Measurements from ENCODE around the gene PCLAF. TPM values are rescaled to one million over a fixed set of nuclear protein-coding genes. Genes with fewer than 3 reads are reported as not detected.

PCLAF gene
- total and polyA plus RNA-seq, 4 donors = 3.5 to 36.2 (median 6.0) TPM

DNA sequence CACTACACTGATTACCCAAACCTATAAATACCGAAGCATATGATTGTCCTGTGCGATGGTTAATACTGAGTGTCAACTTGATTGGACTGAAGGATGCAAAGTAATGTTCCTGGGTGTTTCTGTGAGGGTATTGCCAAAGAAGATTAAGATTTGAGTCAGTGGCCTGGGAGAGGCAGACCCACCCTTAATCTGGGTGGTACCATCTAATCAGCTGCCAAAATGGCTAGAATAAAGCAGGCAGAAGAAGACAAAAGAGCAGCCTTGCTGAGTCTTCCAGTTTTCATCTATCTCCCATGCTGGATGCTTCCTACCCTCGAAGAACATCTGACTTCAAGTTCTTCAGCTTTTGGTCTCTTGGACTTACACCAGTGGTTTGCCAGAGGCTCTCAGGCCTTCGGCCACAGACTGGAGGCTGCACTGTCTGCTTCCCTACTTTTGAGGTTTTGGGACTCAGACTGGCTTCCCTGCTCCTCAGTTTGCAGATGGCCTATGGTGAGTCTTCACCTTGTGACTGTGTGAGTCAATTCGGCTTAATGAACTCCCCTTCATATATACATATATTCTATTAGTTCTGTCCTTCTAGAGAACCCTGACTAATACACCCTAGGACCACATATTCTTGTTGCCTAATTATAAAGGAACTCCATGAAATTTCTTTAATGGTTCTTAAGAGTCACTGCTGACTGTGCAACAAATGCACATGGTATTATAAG, 56.9 kb downstream of the PCLAF start:
- ATAC-seq (ENCODE audit: insufficient read depth, low FRiP score) = no peak
- TF ChIP-seq, protein P1, sequence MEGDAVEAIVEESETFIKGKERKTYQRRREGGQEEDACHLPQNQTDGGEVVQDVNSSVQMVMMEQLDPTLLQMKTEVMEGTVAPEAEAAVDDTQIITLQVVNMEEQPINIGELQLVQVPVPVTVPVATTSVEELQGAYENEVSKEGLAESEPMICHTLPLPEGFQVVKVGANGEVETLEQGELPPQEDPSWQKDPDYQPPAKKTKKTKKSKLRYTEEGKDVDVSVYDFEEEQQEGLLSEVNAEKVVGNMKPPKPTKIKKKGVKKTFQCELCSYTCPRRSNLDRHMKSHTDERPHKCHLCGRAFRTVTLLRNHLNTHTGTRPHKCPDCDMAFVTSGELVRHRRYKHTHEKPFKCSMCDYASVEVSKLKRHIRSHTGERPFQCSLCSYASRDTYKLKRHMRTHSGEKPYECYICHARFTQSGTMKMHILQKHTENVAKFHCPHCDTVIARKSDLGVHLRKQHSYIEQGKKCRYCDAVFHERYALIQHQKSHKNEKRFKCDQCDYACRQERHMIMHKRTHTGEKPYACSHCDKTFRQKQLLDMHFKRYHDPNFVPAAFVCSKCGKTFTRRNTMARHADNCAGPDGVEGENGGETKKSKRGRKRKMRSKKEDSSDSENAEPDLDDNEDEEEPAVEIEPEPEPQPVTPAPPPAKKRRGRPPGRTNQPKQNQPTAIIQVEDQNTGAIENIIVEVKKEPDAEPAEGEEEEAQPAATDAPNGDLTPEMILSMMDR (IDR thresholded peaks at IDR 0.05; ENCODE audit: control extremely low read depth, extremely low read depth) = no peak
- no peaks in the 10 kb centered on the region for H3K27me3 ChIP-seq (ENCODE audit: control insufficient read depth in 3 of 3, insufficient read depth in 3 of 3, low read length in 2 of 3)
- H3K4me3 ChIP-seq = no peak overlapping the region
- H3K27ac ChIP-seq (ENCODE audit: low read depth in 1 of 2, low read length in 1 of 2) = no peak overlapping the region
- DNase-seq = no peak
- H3K4me1 ChIP-seq (ENCODE audit: control insufficient read depth in 5 of 5, insufficient read depth in 5 of 5, low read length in 5 of 5) = peaks cover 0 to 1% (median 0%) of the 10 kb centered on the region in 5 donors
- no peaks in the 10 kb centered on the region for H3K9me3 ChIP-seq (ENCODE audit: control insufficient read depth in 4 of 4, insufficient read depth in 3 of 4, low read length in 3 of 4)
- whole genome bisulfite sequencing, 2 donors = 93 to 94% methylated on average over 5 of the region's 5 CpGs
- no peaks in the 10 kb centered on the region for H3K36me3 ChIP-seq (ENCODE audit: control insufficient read depth in 4 of 4, insufficient read depth in 4 of 4, low read length in 4 of 4)
- H3K9ac ChIP-seq (ENCODE audit: insufficient read depth in 1 of 2, low read length in 2 of 2) = no peak overlapping the region

DNA sequence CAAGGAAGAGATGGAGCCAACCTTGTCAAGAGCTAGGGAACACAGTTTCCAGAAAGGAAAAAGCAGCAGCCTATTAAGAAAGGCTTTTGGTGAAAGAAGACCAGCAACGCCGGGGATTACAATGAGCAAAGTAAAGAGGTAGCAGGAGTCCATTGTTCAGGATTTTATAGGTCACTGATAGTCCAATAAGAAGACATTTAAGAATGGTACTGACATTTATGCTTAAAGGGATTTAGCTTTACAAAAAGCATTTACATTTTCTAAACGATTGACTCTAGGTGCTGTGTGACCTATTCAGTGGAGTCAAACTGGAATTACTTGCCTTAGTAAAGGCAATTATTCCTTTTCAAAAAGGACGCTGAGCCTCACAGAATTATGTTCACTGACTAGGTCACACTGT, 66.0 kb downstream of the PCLAF start:
- DNase-seq (no peak), ATAC-seq (ENCODE audit: insufficient read depth, low FRiP score) (no peak)
- Histone ChIP-seq H3K27me3 (ENCODE audit: control insufficient read depth in 3 of 3, insufficient read depth in 3 of 3, low read length in 2 of 3) (no peaks in the 10 kb centered on the region), H3K4me1 (ENCODE audit: control insufficient read depth in 5 of 5, insufficient read depth in 5 of 5, low read length in 5 of 5) (no peaks in the 10 kb centered on the region), H3K4me3 (no peak overlapping the region), H3K36me3 (ENCODE audit: control insufficient read depth in 4 of 4, insufficient read depth in 4 of 4, low read length in 4 of 4) (no peaks in the 10 kb centered on the region), H3K9ac (ENCODE audit: insufficient read depth in 1 of 2, low read length in 2 of 2) (no peak overlapping the region), H3K9me3 (ENCODE audit: control insufficient read depth in 4 of 4, insufficient read depth in 3 of 4, low read length in 3 of 4) (no peaks in the 10 kb centered on the region), H3K27ac (ENCODE audit: low read depth in 1 of 2, low read length in 1 of 2) (no peak overlapping the region)
- TF ChIP-seq, protein P1 (IDR thresholded peaks at IDR 0.05; ENCODE audit: control extremely low read depth, extremely low read depth) = no peak
- WGBS, 2 donors = 80 to 86% methylated on average over 4 of the region's 4 CpGs

DNA sequence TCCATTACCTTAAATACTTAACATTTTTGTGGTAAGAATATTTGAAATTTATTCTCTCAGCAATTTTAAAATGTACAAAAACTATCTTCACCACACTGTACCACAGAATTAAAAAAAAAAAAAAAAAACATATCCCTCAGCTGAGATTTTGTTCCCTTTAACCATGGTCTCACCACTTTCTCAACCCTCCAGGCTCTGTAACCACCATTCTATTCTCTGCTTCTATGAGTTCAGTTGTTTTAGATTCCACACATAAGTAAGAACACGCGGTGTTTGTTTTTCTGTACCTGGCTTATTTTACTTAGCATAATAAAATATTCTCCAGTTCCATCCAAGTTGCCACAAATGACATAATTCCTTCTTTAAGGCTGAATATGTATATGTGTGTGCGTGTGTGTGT, 66.8 kb downstream of the PCLAF start:
- H3K9ac ChIP-seq (ENCODE audit: insufficient read depth in 1 of 2, low read length in 2 of 2) = no peak overlapping the region
- 96 to 97% methylated on average over 3 of the region's 3 CpGs for WGBS, 2 donors
- TF ChIP-seq, protein P1 (IDR thresholded peaks at IDR 0.05; ENCODE audit: control extremely low read depth, extremely low read depth) = no peak
- ATAC-seq (ENCODE audit: insufficient read depth, low FRiP score) (no peak), DNase-seq (no peak)
- H3K4me3 ChIP-seq = no peak overlapping the region
- H3K9me3 ChIP-seq (ENCODE audit: control insufficient read depth in 4 of 4, insufficient read depth in 3 of 4, low read length in 3 of 4) = no peaks in the 10 kb centered on the region
- H3K27ac ChIP-seq (ENCODE audit: low read depth in 1 of 2, low read length in 1 of 2) = no peak overlapping the region
- H3K27me3 ChIP-seq (ENCODE audit: control insufficient read depth in 3 of 3, insufficient read depth in 3 of 3, low read length in 2 of 3) = no peaks in the 10 kb centered on the region
- H3K4me1 ChIP-seq (ENCODE audit: control insufficient read depth in 5 of 5, insufficient read depth in 5 of 5, low read length in 5 of 5) = no peaks in the 10 kb centered on the region
- no peaks in the 10 kb centered on the region for H3K36me3 ChIP-seq (ENCODE audit: control insufficient read depth in 4 of 4, insufficient read depth in 4 of 4, low read length in 4 of 4)

Small RNAs within 50 kb of the gene (small RNA-seq; reads per million reads assigned to genes)
- not detected for gene RF00554 (ENCODE audit: low replicate concordance)

Other genes with a start within 250 kb of the PCLAF start
- 10 to 100 TPM in 1 of 2 donors, 1 to 10 TPM in 1; 3.4 to 20.3 TPM for gene SNX22, start 229.7 kb downstream of the PCLAF start, total RNA-seq
- gene SNX22, start 229.7 kb downstream of the PCLAF start, polyA plus RNA-seq = 10 to 100 TPM in 1 of 2 donors, 1 to 10 TPM in 1; 4.1 to 14.2 TPM
- 100 to 1,000 TPM; 213 to 721 TPM for gene PPIB, start 218.4 kb downstream of the PCLAF start, total RNA-seq
- 1,000 to 10,000 TPM in 1 of 2 donors, 100 to 1,000 TPM in 1; 981 to 1,077 TPM for gene PPIB, start 218.4 kb downstream of the PCLAF start, polyA plus RNA-seq
- 10 to 100 TPM; 20.4 to 50.4 TPM for gene CSNK1G1, start 25.3 kb downstream of the PCLAF start, total RNA-seq
- gene CSNK1G1, start 25.3 kb downstream of the PCLAF start, polyA plus RNA-seq = 1 to 10 TPM; 3.0 to 5.4 TPM
- 10 to 100 TPM; 22.6 to 23.6 TPM for gene TRIP4, start 6.4 kb upstream of the PCLAF start, total RNA-seq
- gene TRIP4, start 6.4 kb upstream of the PCLAF start, polyA plus RNA-seq = 10 to 100 TPM; 17.0 to 23.4 TPM
- 10 to 100 TPM; 34.3 to 54.2 TPM for gene ZNF609, start 79.1 kb upstream of the PCLAF start, total RNA-seq
- gene ZNF609, start 79.1 kb upstream of the PCLAF start, polyA plus RNA-seq = 1 to 10 TPM; 8.1 to 9.6 TPM